GM19328 (cell line): ENCODE measurements around the gene FBXO47.

ENCODE experiments used
- ATAC-seq: cut with Tn5 transposase; IDR thresholded peaks from one replicate; pipeline ENCODE4 v1.9.1; 2021; ENCODE audit warnings: mild to moderate bottlenecking, moderate library complexity; ENCODE audit not compliant: unreplicated experiment

Gene FBXO47

GRCh38 chr17:38905375-38905774 is 61.8 kb downstream of the FBXO47 start:
- ATAC-seq, result no peak

GRCh38 chr17:38904892-38905291 is 62.3 kb downstream of the FBXO47 start:
- no peak for ATAC-seq

GRCh38 chr17:38903404-38903803 is 63.8 kb downstream of the FBXO47 start:
- ATAC-seq, result no peak

GRCh38 chr17:38900978-38901656 is 66.1 kb downstream of the FBXO47 start:
- ATAC-seq, result no peak

GRCh38 chr17:38899421-38899820 is 67.8 kb downstream of the FBXO47 start:
- ATAC-seq, result peak; percentile 16

GRCh38 chr17:38898812-38899348 is 68.3 kb downstream of the FBXO47 start:
- peak; percentile 71 for ATAC-seq

GRCh38 chr17:38898291-38898679 is 68.9 kb downstream of the FBXO47 start:
- ATAC-seq, result no peak

- ATAC-seq, result no peak
These were observed 69.4 kb downstream of the FBXO47 start for GRCh38 chr17:38897671-38898290.

GRCh38 chr17:38897176-38897575 is 70.0 kb downstream of the FBXO47 start:
- no peak for ATAC-seq

- no peak for ATAC-seq
These were observed 70.8 kb downstream of the FBXO47 start for GRCh38 chr17:38896346-38896954.

- ATAC-seq, result no peak
These were observed 72.9 kb downstream of the FBXO47 start for GRCh38 chr17:38894276-38894675.

- ATAC-seq, result no peak
These were observed 73.6 kb downstream of the FBXO47 start for GRCh38 chr17:38893607-38894006.

- ATAC-seq, result no peak
These were observed 74.1 kb downstream of the FBXO47 start for GRCh38 chr17:38893113-38893512.

GRCh38 chr17:38892620-38893019 is 74.6 kb downstream of the FBXO47 start:
- no peak for ATAC-seq

GRCh38 chr17:38892083-38892482 is 75.1 kb downstream of the FBXO47 start:
- ATAC-seq, result no peak

- no peak for ATAC-seq
These were observed 75.8 kb downstream of the FBXO47 start for GRCh38 chr17:38891441-38891840.

- ATAC-seq, result no peak
These were observed 76.8 kb downstream of the FBXO47 start for GRCh38 chr17:38890410-38890746.

GRCh38 chr17:38889745-38890409 is 77.3 kb downstream of the FBXO47 start:
- no peak for ATAC-seq

- ATAC-seq, result no peak
These were observed 78.4 kb downstream of the FBXO47 start for GRCh38 chr17:38888842-38889241.

- no peak for ATAC-seq
These were observed 80.6 kb downstream of the FBXO47 start for GRCh38 chr17:38886643-38887010.
